Activated naive CD4-positive, alpha-beta T cell (primary cell): ENCODE data around the gene ZNF155.

Experiments
- DNase-seq, 4 experiments: peaks; one replicate each; lab custom pipeline; 2025; lab: John Stamatoyannopoulos, UW

ZNF155 gene

DNA sequence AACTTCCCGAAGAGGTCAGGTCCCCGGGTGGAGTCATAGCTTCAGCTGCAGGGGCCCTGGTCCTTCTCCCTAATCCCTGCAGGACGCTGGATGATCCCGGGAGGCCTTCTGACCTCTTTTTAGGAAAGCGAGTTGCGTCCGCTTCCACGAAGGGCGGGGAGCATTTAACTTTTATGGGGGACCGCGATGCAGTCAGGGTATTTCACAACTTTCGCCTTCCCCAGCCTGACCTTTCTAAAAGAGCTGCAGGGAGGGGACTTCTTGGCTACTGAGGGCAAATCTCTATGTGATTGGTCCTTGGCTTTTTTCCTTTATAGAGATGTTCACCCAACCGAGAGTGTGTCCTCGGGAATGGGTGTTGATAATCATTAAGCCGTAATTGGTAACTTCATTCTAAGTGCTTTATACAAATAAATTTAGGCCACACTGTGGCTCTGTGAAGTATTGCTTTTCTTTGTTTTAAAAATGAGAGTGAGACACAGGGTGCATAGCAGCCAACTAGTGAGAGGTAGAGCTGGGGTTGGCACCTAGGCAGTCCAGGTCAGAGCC, 19.5 kb downstream of the ZNF155 start:
- DNase-seq, result no peak

DNA sequence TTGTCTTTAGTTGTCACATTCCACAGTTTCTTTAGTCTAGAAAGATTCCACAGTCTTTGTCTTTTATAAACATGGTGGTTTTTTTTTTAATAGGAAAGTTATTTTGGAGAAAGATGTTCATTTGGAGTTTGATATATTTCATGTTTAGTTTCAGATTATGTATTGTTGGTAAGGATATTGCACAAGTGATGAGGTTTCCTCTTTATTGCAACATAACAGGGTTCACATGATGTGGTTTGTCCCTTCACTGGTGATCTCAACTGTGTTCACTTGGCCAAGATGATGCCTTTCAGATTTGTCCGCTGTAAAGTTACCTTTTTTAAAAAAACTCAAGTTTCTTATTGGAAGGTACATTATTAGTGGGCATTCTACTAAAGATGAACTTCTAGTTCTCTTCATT, 22.0 kb downstream of the ZNF155 start:
- no peak for DNase-seq

DNA sequence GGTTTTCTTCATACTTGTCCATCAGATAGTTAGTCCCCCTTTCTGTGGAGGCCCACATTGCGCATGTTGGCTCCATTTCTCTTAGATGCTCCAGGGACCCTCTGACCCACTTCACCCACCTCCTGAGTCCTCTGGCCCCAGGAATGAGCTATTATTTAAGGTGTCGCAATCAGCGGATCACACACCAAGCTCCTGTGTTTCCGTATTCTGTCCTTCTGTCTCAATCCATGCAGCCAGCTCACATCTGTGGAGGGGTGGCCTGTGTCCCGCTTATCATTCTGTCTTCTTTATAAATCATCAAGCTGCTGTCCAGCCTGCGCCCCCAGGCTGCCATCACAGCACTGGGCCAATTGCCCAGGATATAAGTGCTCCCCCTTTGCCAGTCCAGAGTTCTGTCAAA, 23.5 kb downstream of the ZNF155 start:
- DNase-seq, result no peak

DNA sequence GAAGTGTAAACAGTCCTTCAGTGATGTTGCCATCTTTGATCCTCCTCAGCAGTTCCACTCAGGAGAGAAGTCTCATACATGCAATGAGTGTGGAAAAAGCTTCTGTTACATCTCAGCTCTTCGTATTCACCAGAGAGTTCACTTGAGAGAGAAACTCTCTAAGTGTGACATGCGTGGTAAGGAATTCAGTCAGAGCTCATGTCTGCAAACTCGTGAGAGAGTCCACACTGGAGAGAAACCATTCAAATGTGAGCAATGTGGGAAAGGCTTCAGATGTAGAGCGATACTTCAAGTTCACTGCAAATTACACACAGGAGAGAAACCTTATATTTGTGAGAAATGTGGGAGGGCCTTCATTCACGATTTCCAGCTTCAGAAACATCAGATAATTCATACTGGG, 26.5 kb downstream of the ZNF155 start:
- DNase-seq, result no peak

DNA sequence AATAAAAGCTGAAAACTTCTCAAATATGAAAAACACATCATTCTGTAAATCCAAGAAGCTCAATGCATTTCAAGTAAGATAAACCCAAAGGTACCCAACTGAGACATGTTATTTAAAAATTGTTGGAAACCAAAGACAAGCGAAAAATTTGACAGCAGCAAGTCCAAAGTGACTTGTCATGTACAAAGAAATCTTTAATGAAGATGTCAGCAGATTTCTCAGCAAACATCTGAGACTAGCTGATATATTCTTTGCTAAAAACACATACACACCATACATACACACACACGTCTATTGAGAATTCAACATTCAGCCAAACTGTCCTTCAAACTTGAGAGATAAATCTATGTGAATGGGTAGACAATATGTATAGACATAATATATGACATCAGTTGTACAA, 35.5 kb downstream of the ZNF155 start:
- DNase-seq, result no peak

DNA sequence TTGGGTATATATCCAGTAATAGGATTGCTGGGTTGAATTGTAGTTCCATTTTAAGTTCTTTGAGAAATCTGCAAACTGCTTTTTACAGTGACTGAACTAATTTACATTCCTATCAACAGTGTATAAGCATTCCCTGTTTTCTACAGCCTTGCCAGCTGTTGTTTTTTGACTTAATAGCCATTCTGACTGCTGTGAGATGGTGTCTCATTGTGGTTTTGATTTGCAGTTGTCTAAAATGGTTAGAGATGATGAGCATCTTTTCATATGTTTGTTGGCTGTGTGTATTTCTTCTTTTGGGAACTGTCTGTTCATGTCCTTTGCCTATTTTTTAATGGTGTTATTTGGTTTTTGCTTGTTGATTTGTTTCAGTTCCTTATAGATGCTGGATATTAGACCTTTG, 37.2 kb downstream of the ZNF155 start:
- no peak for DNase-seq

DNA sequence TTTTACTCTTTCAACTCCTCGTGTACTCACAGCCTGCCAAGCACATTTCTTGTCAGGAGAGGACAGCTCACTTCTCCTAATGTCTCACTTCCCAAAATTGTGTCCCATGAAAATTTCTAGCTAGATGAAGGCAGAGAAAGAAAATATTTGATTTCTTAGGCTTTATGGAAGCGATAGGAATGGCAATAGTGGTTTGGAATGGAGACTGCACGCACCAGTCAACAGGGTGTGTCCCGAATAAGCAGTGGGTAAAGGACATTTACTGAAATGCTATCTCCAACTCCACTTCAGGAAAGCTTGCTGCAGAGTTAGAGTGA, 40.9 kb downstream of the ZNF155 start:
- DNase-seq, result no peak

DNA sequence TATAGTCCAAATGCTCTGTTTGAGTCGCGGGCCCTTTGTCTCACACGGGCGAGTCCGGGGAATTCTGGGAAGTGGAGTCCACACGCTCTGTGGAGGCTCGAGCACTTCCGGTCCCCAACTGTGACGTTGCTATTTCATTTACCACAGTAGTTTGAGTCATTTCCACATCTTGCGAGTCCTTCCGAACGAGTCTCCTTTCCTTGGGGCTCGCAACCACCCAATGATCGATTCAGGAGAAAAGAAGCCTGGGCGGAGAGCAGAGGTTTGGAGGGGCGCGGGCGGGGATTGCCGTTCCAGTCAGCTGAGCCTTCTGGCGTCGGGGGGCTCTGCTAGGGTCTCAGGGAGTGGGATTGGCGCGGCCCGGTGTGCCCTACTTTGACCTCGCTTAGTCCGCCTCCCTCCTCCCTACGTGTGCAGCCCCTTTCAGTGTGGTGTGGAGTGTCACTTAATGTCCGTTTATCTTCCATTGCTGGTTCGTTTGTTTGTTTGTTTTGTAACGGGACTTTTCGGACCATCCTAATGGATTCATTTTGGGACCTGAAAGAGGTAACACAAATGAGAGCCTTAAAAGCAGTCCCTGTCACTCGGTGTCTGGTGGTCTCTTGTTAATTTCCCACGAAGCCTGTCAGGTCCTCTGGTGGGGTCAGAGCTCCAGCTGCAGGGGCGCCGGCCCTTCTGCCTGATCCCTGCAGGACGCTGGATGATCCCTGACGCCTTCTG, 41.4 kb downstream of the ZNF155 start, which contains the start of gene ZNF222:
Gene ZNF222, plus strand, starts transcription at position 163 of the 720 bp plus-strand sequence. Its CDS starts 58 bp downstream, at position 221.
- peak; percentile 18 to 54 (median 31) for DNase-seq

DNA sequence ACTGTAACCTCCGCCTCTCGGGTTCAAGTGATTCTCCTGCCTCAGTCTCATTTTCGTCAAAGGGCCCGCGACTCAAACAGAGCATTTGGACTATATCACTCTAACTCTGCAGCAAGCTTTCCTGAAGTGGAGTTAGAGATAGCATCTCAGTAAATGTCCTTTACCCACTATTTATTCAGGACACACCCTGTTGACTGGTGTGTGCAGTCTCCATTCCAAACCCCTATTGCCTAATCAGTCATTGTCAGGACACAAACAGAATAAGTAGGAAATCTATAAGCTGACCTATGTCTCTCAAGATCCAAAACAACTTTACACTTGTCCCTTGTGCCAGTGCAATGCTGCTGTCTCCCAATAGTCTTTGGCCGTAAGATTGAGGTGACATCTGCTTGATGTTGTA, 42.6 kb downstream of the ZNF155 start:
- no peak for DNase-seq

DNA sequence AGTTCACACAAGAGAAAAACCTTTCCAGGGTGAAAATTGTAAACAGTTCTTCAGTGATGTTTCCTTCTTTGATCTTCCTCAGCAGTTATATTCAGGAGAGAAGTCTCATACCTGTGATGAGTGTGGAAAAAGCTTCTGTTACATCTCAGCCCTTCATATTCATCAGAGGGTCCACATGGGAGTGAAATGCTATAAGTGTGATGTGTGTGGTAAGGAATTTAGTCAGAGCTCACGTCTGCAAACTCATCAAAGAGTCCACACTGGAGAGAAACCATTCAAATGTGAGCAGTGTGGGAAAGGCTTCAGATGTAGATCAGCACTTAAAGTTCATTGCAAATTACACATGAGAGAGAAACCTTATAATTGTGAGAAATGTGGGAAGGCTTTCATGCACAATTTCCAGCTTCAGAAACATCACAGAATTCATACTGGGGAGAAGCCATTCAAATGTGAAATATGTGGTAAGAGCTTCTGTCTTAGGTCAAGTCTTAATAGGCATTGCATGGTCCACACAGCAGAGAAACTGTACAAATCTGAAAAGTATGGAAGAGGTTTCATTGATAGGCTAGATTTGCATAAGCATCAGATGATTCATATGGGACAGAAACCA, 48.1 kb downstream of the ZNF155 start:
- no peak for DNase-seq

DNA sequence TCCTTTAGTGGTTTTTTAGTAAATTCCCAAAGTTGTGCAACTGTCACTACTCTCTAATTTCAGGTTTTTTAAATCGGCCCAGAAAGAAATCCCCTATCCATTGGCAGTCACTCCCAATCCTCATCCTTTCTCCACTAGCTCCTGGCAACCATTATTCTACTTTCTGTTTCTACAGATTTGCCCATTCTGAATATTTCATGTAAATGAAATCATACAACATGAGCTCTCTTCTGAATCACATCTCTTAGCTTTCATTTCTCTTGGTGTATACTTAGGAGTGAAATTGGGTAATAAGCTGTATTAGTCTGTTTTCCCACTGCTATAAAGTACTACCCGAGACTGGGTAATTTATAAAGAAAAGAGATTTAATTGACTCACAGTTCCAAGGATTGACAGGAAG, 58.2 kb downstream of the ZNF155 start:
- no peak for DNase-seq
